ENCODE data around the gene NRROS. TPM values are rescaled to one million over a fixed set of nuclear protein-coding genes. Genes with fewer than 3 reads are reported as not detected.

The NRROS gene
- total RNA-seq, 6 experiments from 2014 or later = 0.07 to 0.23 (median 0.13) TPM; not detected in 1

DNA sequence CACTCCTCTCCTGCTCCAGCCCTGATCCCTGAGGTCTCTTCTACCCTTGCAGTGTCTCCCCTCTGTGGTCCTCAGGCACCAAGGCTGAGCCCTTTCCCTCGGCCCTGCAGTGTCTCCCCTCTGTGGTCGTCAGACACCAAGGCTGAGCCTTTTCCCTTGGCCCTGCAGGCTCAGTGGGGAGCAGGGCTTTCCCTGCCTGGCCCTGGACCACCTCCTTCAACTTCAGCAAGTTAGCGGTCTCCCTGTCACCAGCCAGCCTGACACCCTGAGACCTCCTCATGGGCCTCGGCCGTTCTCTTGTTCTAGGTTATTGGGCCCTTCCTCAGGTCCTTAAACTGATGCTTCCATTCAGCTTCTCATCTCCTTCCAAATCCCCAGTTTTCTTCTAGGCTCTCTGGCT, 4.3 kb downstream of the NRROS start:
- Mint-ChIP-seq H3K9me3 (no peaks in the 10 kb centered on the region), H3K27ac (no peak overlapping the region), H3K4me3 (no peak overlapping the region), H3K27me3 (ENCODE audit: insufficient read depth) (peaks cover 38% of the 10 kb centered on the region), H3K4me1 (ENCODE audit: low read depth) (peaks cover 11% of the 10 kb centered on the region), H3K36me3 (ENCODE audit: low read depth) (no peaks in the 10 kb centered on the region)
- TF ChIP-seq, protein P1, sequence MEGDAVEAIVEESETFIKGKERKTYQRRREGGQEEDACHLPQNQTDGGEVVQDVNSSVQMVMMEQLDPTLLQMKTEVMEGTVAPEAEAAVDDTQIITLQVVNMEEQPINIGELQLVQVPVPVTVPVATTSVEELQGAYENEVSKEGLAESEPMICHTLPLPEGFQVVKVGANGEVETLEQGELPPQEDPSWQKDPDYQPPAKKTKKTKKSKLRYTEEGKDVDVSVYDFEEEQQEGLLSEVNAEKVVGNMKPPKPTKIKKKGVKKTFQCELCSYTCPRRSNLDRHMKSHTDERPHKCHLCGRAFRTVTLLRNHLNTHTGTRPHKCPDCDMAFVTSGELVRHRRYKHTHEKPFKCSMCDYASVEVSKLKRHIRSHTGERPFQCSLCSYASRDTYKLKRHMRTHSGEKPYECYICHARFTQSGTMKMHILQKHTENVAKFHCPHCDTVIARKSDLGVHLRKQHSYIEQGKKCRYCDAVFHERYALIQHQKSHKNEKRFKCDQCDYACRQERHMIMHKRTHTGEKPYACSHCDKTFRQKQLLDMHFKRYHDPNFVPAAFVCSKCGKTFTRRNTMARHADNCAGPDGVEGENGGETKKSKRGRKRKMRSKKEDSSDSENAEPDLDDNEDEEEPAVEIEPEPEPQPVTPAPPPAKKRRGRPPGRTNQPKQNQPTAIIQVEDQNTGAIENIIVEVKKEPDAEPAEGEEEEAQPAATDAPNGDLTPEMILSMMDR (IDR thresholded peaks at IDR 0.05) = no peak
- no peak for DNase-seq

DNA sequence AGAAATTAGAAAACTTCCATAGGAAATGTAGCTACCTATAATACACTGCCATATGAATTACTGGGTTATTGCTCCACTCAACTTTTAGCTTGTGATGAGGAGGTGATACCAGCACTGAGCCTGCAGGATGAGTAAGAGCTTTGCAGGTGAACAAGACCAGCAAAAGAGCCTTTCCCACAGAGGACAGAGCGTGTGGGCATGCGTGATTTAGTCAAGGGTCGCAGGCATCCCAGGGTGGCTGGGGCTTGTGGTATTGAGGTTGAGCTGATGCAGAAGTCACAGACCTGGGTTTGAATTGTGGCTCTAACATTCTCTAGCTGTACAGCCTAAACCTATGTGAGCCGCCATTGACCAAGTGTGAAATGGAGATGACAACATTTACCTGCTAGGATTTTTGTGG, 5.6 kb downstream of the NRROS start:
- Mint-ChIP-seq H3K36me3 (ENCODE audit: low read depth) (no peaks in the 10 kb centered on the region), H3K27me3 (ENCODE audit: insufficient read depth) (peaks cover 34% of the 10 kb centered on the region), H3K9me3 (no peaks in the 10 kb centered on the region), H3K4me1 (ENCODE audit: low read depth) (peaks cover 5% of the 10 kb centered on the region; the same call in 1 of the 2 replicates), H3K4me3 (no peak overlapping the region), H3K27ac (no peak overlapping the region)
- DNase-seq = no peak
- TF ChIP-seq, protein P1 (IDR thresholded peaks at IDR 0.05) = no peak

DNA sequence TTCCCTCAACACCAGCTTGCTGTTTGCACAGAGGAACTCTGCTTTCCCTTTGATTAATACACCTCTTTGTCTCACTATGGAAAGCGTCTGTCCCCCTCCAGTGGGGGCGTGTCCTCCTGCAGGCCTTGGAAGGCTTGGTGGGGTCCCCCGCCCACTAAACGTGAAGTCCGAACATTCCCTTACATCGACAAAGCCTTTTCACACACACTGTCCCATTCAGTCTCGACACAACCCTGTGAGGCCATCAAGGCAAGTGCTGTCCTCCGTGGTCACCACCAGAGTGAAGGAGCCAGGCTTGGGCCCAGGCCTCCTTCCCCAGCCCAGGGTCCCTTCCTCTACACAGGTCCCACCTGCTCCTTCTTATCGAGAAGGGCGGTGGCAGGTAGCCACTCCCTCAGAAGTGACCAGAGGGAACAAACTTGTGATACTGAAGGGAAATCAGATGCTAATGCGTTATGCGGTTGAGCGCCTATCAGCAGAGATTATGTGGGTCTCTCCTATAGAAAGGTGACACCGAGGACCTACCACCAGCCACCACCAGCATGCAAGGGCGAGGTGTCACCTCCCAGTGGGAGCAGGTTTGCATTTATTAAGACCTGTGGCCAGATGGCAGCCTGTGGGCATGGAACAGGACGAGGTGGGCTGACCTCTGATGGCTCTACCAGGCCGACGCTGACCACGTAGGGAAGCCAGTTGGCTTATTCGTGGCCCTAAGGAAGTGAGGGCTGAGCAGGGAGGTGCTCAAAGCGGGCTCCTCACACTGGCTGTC, 6.6 kb downstream of the NRROS start:
- Mint-ChIP-seq H3K27ac (no peak overlapping the region), H3K9me3 (no peaks in the 10 kb centered on the region), H3K27me3 (ENCODE audit: insufficient read depth) (peaks cover 34% of the 10 kb centered on the region), H3K4me1 (ENCODE audit: low read depth) (peaks cover 14% of the 10 kb centered on the region), H3K4me3 (no peak overlapping the region), H3K36me3 (ENCODE audit: low read depth) (no peaks in the 10 kb centered on the region; the same call in 1 of the 2 replicates)
- TF ChIP-seq, protein P1 (IDR thresholded peaks at IDR 0.05) = no peak
- no peak for DNase-seq

DNA sequence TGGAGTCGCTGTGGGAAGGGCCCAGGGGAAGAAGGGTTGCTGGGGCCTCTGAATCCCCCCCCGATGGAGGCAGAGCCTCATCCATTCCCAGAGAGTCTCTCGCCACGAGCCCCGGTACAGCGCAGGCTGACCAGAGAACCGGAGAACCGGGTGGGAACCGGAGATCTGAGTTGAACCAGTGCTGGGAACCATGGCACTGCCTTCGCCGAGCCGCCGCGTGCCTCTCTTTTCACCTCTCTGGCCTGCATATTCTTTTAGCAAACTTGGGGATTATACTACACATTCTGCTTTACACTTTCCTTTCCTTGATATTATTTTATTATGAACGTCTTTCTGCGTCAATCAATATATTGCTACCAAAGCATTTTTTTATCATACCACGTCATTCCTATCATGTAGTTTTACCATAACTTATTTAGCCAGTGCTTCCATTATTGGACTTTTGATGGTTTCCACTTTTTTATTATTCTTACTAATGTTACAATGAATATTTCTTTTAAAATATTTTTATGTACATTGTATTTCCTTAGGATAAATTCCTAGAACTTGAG, 7.2 kb downstream of the NRROS start:
- TF ChIP-seq, protein P1 (IDR thresholded peaks at IDR 0.05) = no peak
- H3K4me3 Mint-ChIP-seq = no peak overlapping the region
- peaks cover 29% of the 10 kb centered on the region for H3K27me3 Mint-ChIP-seq (ENCODE audit: insufficient read depth)
- no peak overlapping the region for H3K27ac Mint-ChIP-seq
- H3K9me3 Mint-ChIP-seq = no peaks in the 10 kb centered on the region
- H3K36me3 Mint-ChIP-seq (ENCODE audit: low read depth) = no peaks in the 10 kb centered on the region; the same call in 1 of the 2 replicates
- no peak for DNase-seq
- peaks cover 20% of the 10 kb centered on the region for H3K4me1 Mint-ChIP-seq (ENCODE audit: low read depth)

DNA sequence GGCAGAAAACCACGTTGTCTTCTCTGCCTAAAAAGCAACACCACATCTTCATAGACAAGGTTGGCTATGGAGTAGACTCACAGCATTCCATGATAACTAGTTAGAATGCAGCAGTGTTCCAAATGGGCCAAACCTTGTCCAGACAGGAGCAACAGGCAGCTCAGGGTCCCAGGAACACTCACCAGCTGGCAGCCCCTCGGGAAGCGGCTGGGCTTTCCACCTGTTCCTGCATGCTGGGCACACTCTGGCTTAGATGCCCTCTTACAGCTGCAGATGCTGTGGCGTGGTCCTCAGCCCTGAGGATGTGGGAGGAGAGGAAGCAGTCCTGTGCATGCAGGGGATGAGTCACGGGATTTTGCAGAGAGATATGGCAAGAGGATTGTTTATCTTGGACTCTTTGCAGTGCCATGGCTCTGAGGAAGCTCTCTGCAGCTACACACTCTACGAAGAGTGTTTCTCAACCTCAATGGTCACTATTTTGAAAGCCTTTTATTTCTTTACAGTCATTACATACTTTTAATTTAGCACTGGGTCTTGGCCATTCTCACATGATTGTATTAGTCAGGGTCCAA, 11.3 kb downstream of the NRROS start:
- H3K4me3 Mint-ChIP-seq = peak overlapping the region; percentile 55
- TF ChIP-seq, protein P1 (IDR thresholded peaks at IDR 0.05) = no peak
- peaks cover 19% of the 10 kb centered on the region for H3K27me3 Mint-ChIP-seq (ENCODE audit: insufficient read depth)
- H3K4me1 Mint-ChIP-seq (ENCODE audit: low read depth) = peaks cover 22% of the 10 kb centered on the region
- H3K9me3 Mint-ChIP-seq = no peaks in the 10 kb centered on the region
- H3K27ac Mint-ChIP-seq = peak overlapping the region; percentile 84
- DNase-seq = peak; percentile 93
- no peaks in the 10 kb centered on the region; the same call in 1 of the 2 replicates for H3K36me3 Mint-ChIP-seq (ENCODE audit: low read depth)
